ENCODE measurements around the gene SLC16A8. TPM values are rescaled to one million over a fixed set of nuclear protein-coding genes. Genes with fewer than 3 reads are reported as not detected.
"Not testable (repeated sequence)": the region's sequence is repeated elsewhere in the genome, so short reads cannot be mapped to it uniquely, and the experiment has no call there.

The SLC16A8 gene
- total RNA-seq, 1 donor from 2014 or later, result not detected

- TF ChIP-seq CTCF (conservative IDR thresholded peaks at IDR 0.05), result no peak
- Mint-ChIP-seq H3K4me3 (no peak overlapping the region), H3K36me3 (no peaks in the 10 kb centered on the region), H3K4me1 (ENCODE audit: unreplicated experiment) (no peaks in the 10 kb centered on the region), H3K27me3 (no peaks in the 10 kb centered on the region), H3K9me3 (no peaks in the 10 kb centered on the region), H3K27ac (no peak overlapping the region)
- peak; percentile 69 for DNase-seq (ENCODE audit: extremely low spot score, unreplicated experiment)
Observed at GRCh38 chr22:38081636-38081940, 2.4 kb downstream of the SLC16A8 start.

GRCh38 chr22:38080850-38081635, 2.9 kb downstream of the SLC16A8 start:
- peak; percentile 69 for DNase-seq (ENCODE audit: extremely low spot score, unreplicated experiment)
- H3K4me3 Mint-ChIP-seq, result no peak overlapping the region
- no peaks in the 10 kb centered on the region for H3K27me3 Mint-ChIP-seq
- TF ChIP-seq CTCF (conservative IDR thresholded peaks at IDR 0.05), result no peak
- H3K36me3 Mint-ChIP-seq, result no peaks in the 10 kb centered on the region
- no peak overlapping the region for H3K27ac Mint-ChIP-seq
- H3K9me3 Mint-ChIP-seq, result no peaks in the 10 kb centered on the region
- H3K4me1 Mint-ChIP-seq (ENCODE audit: unreplicated experiment), result no peaks in the 10 kb centered on the region

GRCh38 chr22:38080474-38080849, 3.5 kb downstream of the SLC16A8 start:
- no peak overlapping the region for H3K27ac Mint-ChIP-seq
- no peak for TF ChIP-seq CTCF (conservative IDR thresholded peaks at IDR 0.05)

GRCh38 chr22:38079804-38080203, 4.2 kb downstream of the SLC16A8 start:
- Mint-ChIP-seq H3K36me3 (no peaks in the 10 kb centered on the region), H3K4me3 (peak overlapping the region; percentile 41), H3K27ac (no peak overlapping the region), H3K4me1 (ENCODE audit: unreplicated experiment) (no peaks in the 10 kb centered on the region), H3K9me3 (no peaks in the 10 kb centered on the region), H3K27me3 (no peaks in the 10 kb centered on the region)
- no peak for TF ChIP-seq CTCF (conservative IDR thresholded peaks at IDR 0.05)
- no peak for DNase-seq (ENCODE audit: extremely low spot score, unreplicated experiment)

More at GRCh38 chr22:38080474-38080849, 3.5 kb downstream of the SLC16A8 start:
- no peaks in the 10 kb centered on the region for H3K4me1 Mint-ChIP-seq (ENCODE audit: unreplicated experiment)
- H3K9me3 Mint-ChIP-seq, result no peaks in the 10 kb centered on the region
- H3K27me3 Mint-ChIP-seq, result no peaks in the 10 kb centered on the region
- DNase-seq (ENCODE audit: extremely low spot score, unreplicated experiment), result no peak
- no peak overlapping the region for H3K4me3 Mint-ChIP-seq
- no peaks in the 10 kb centered on the region for H3K36me3 Mint-ChIP-seq

- not testable (repeated sequence) for H3K36me3 Mint-ChIP-seq; H3K27ac Mint-ChIP-seq; H3K9me3 Mint-ChIP-seq; H3K4me1 Mint-ChIP-seq (ENCODE audit: unreplicated experiment); H3K4me3 Mint-ChIP-seq; DNase-seq (ENCODE audit: extremely low spot score, unreplicated experiment); H3K27me3 Mint-ChIP-seq
Observed at GRCh38 chr22:38079208-38079607, 4.8 kb downstream of the SLC16A8 start.

- DNase-seq (ENCODE audit: extremely low spot score, unreplicated experiment), result no peak
- no peaks in the 10 kb centered on the region for H3K27me3 Mint-ChIP-seq
- no peak overlapping the region for H3K4me3 Mint-ChIP-seq
- H3K4me1 Mint-ChIP-seq (ENCODE audit: unreplicated experiment), result no peaks in the 10 kb centered on the region
- no peaks in the 10 kb centered on the region for H3K36me3 Mint-ChIP-seq
- no peaks in the 10 kb centered on the region for H3K9me3 Mint-ChIP-seq
- TF ChIP-seq CTCF (conservative IDR thresholded peaks at IDR 0.05), result no peak
- H3K27ac Mint-ChIP-seq, result no peak overlapping the region
Observed at GRCh38 chr22:38078046-38078840, 5.7 kb downstream of the SLC16A8 start.
